Measurements from ENCODE around the gene TRIP4. TPM values are rescaled to one million over a fixed set of nuclear protein-coding genes. Genes with fewer than 3 reads are reported as not detected.

The TRIP4 gene
- total and polyA plus RNA-seq, 2 donors (not counting 1 experiment from before 2014, with no cell fraction given): 13.9 to 30.2 TPM

GRCh38 chr15:64354688-64355344, 32.8 kb upstream of the TRIP4 start:
- Histone ChIP-seq H3K9ac (ENCODE audit: insufficient read depth, low read length) (peak overlapping the region; percentile 79), H3K79me2 (ENCODE audit: control insufficient read depth, insufficient read depth, low read length) (peaks cover 45% of the 10 kb centered on the region), H3K4me2 (ENCODE audit: extremely low read depth, insufficient read depth, low read length) (peak overlapping the region; percentile 67), H3K9me3 (ENCODE audit: control insufficient read depth, insufficient read depth, low read depth, low read length) (no peaks in the 10 kb centered on the region), H3K4me1 (ENCODE audit: control insufficient read depth, extremely low read depth, insufficient read depth, low read length) (no peaks in the 10 kb centered on the region), H3K4me3 (replicated peaks in 1 of 4; ENCODE audit: control extremely low read depth in 1 of 4, insufficient read depth in 1 of 4, low read depth in 3 of 4, low read length in 4 of 4) (peak overlapping the region; percentile 64 to 88 (median 81)), H3K27me3 (ENCODE audit: control insufficient read depth, insufficient read depth, low read length) (no peaks in the 10 kb centered on the region), H4K20me1 (ENCODE audit: control insufficient read depth, extremely low read depth, insufficient read depth, low read length) (no peaks in the 10 kb centered on the region), H2AFZ (ENCODE audit: low read length) (no peak overlapping the region), H3K36me3 (ENCODE audit: control insufficient read depth, insufficient read depth, low read length) (no peaks in the 10 kb centered on the region), H3K27ac (ENCODE audit: insufficient read depth, low read length) (peak overlapping the region; percentile 69)
- TF ChIP-seq EZH2 (IDR thresholded peaks at IDR 0.05; ENCODE audit: low read length, missing control alignments): no peak
- no peak for TF ChIP-seq CTCF (conservative IDR thresholded peaks at IDR 0.05 in 1 of 2, IDR thresholded peaks at IDR 0.05 in 1 of 2; ENCODE audit: low read depth in 1 of 2, low read length in 2 of 2)
- no peak for DNase-seq (ENCODE audit: low read depth in 2 of 2)

GRCh38 chr15:64355348-64355943, 32.2 kb upstream of the TRIP4 start:
- H3K36me3 ChIP-seq (ENCODE audit: control insufficient read depth, insufficient read depth, low read length): no peaks in the 10 kb centered on the region
- no peaks in the 10 kb centered on the region for H3K27me3 ChIP-seq (ENCODE audit: control insufficient read depth, insufficient read depth, low read length)
- H3K9ac ChIP-seq (ENCODE audit: insufficient read depth, low read length): peak overlapping the region; percentile 79
- H3K9me3 ChIP-seq (ENCODE audit: control insufficient read depth, insufficient read depth, low read depth, low read length): no peaks in the 10 kb centered on the region
- TF ChIP-seq CTCF (conservative IDR thresholded peaks at IDR 0.05 in 1 of 2, IDR thresholded peaks at IDR 0.05 in 1 of 2; ENCODE audit: low read depth in 1 of 2, low read length in 2 of 2) (no peak), EZH2 (IDR thresholded peaks at IDR 0.05; ENCODE audit: low read length, missing control alignments) (no peak)
- H3K4me2 ChIP-seq (ENCODE audit: extremely low read depth, insufficient read depth, low read length): peak overlapping the region; percentile 67
- H3K4me1 ChIP-seq (ENCODE audit: control insufficient read depth, extremely low read depth, insufficient read depth, low read length): no peaks in the 10 kb centered on the region
- DNase-seq (ENCODE audit: low read depth in 2 of 2): no peak
- no peaks in the 10 kb centered on the region for H4K20me1 ChIP-seq (ENCODE audit: control insufficient read depth, extremely low read depth, insufficient read depth, low read length)
- peak overlapping the region; percentile 69 for H3K27ac ChIP-seq (ENCODE audit: insufficient read depth, low read length)
- H3K79me2 ChIP-seq (ENCODE audit: control insufficient read depth, insufficient read depth, low read length): peaks cover 41% of the 10 kb centered on the region
- peak overlapping the region; percentile 70 for H2AFZ ChIP-seq (ENCODE audit: low read length)
- H3K4me3 ChIP-seq (replicated peaks in 1 of 4; ENCODE audit: control extremely low read depth in 1 of 4, insufficient read depth in 1 of 4, low read depth in 3 of 4, low read length in 4 of 4): peak overlapping the region; percentile 64 to 88 (median 81)

- peak within 1 kb of the TSS; percentile 96 for H2AFZ ChIP-seq (ENCODE audit: low read length)
- H3K9me3 ChIP-seq (ENCODE audit: control insufficient read depth, insufficient read depth, low read depth, low read length): no peaks in the 10 kb centered on the region
- H3K27ac ChIP-seq (ENCODE audit: insufficient read depth, low read length): peak within 1 kb of the TSS; percentile 82
- no peaks in the 10 kb centered on the region for H4K20me1 ChIP-seq (ENCODE audit: control insufficient read depth, extremely low read depth, insufficient read depth, low read length)
- no peaks in the 10 kb centered on the region for H3K27me3 ChIP-seq (ENCODE audit: control insufficient read depth, insufficient read depth, low read length)
- DNase-seq (ENCODE audit: low read depth in 2 of 2): peak; percentile 98
- no peak for TF ChIP-seq EZH2 (IDR thresholded peaks at IDR 0.05; ENCODE audit: low read length, missing control alignments)
- peak; percentile 45 to 60 for TF ChIP-seq CTCF (conservative IDR thresholded peaks at IDR 0.05 in 1 of 2, IDR thresholded peaks at IDR 0.05 in 1 of 2; ENCODE audit: low read depth in 1 of 2, low read length in 2 of 2)
- H3K79me2 ChIP-seq (ENCODE audit: control insufficient read depth, insufficient read depth, low read length): peaks cover 36% of the 10 kb centered on the region
- no peaks in the 10 kb centered on the region for H3K36me3 ChIP-seq (ENCODE audit: control insufficient read depth, insufficient read depth, low read length)
- no peaks in the 10 kb centered on the region for H3K4me1 ChIP-seq (ENCODE audit: control insufficient read depth, extremely low read depth, insufficient read depth, low read length)
- peak within 1 kb of the TSS; percentile 90 for H3K4me2 ChIP-seq (ENCODE audit: extremely low read depth, insufficient read depth, low read length)
- H3K9ac ChIP-seq (ENCODE audit: insufficient read depth, low read length): peak within 1 kb of the TSS; percentile 79
- H3K4me3 ChIP-seq (replicated peaks in 1 of 4; ENCODE audit: control extremely low read depth in 1 of 4, insufficient read depth in 1 of 4, low read depth in 3 of 4, low read length in 4 of 4): peak within 1 kb of the TSS; percentile 70 to 88 (median 81)
Measured at GRCh38 chr15:64355944-64356709, 31.5 kb upstream of the TRIP4 start, which contains the start of gene CSNK1G1. Gene CSNK1G1, minus strand, starts transcription at chr15:64356173. Its CDS starts 55,674 bp downstream, at chr15:64300499.

All from fibroblast of lung (primary cell).